Measurements from ENCODE around the gene KDM4F. TPM values are rescaled to one million over a fixed set of nuclear protein-coding genes. Genes with fewer than 3 reads are reported as not detected.

The KDM4F gene
- total RNA-seq, 4 donors from 2014 or later: not detected

DNA sequence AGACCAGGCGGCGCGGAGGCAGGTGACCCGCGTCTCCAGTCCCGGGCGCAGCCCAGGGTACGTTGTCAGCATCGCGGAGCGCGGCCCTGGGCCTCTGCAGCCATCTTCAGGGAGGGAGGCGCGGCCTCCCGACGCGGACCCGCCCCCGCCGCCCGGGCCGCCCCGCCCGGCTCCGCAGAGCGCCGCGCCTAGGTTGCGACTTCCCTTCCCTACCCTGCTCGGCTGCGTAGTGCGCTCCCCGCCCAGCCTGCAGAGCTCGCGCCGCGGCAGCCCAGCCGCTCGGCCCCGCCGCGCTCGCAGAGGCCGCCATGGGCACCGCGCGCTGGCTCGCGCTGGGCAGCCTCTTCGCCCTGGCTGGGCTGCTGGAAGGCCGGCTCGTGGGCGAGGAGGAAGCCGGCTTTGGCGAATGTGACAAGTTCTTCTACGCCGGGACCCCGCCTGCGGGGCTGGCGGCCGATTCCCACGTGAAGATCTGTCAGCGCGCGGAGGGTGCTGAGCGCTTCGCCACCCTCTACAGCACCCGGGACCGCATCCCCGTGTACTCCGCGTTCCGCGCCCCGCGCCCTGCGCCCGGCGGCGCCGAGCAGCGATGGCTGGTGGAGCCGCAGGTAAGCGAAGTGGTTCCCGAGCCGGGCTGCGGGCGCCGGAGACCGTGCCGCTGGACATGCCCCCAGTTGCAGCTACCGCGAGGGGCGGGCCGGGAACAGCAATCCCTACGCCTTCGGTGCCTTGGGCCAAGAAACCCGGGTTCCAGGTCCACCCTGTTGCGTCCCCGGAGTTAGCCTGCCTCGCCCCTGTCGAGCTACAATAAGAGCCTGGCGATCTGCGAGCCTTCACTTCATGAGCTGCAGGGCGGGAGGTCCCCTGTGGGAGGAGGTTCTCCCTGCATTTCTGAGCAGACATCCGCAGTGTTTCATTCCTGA is 40.7 kb downstream of the KDM4F start, which contains the start of gene ENDOD1:
TSS of gene ENDOD1 (plus strand) at position 227 of the 923 bp plus-strand sequence. CDS start at position 309, 82 bp downstream.
- no peaks in the 10 kb centered on the region for H3K36me3 ChIP-seq

GRCh38 chr11:95091663-95092180 is 42.5 kb downstream of the KDM4F start:
- DNase-seq: no peak
- H3K27me3 ChIP-seq: no peaks in the 10 kb centered on the region
- H3K4me3 ChIP-seq: peak overlapping the region in 1 of 4 donors; percentile 94
- TF ChIP-seq POLR2A (IDR thresholded peaks at IDR 0.05): peak; percentile 16 to 78
- TF ChIP-seq, protein P1, sequence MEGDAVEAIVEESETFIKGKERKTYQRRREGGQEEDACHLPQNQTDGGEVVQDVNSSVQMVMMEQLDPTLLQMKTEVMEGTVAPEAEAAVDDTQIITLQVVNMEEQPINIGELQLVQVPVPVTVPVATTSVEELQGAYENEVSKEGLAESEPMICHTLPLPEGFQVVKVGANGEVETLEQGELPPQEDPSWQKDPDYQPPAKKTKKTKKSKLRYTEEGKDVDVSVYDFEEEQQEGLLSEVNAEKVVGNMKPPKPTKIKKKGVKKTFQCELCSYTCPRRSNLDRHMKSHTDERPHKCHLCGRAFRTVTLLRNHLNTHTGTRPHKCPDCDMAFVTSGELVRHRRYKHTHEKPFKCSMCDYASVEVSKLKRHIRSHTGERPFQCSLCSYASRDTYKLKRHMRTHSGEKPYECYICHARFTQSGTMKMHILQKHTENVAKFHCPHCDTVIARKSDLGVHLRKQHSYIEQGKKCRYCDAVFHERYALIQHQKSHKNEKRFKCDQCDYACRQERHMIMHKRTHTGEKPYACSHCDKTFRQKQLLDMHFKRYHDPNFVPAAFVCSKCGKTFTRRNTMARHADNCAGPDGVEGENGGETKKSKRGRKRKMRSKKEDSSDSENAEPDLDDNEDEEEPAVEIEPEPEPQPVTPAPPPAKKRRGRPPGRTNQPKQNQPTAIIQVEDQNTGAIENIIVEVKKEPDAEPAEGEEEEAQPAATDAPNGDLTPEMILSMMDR (IDR thresholded peaks at IDR 0.05): no peak
- H3K4me1 ChIP-seq: peaks cover 0 to 29% (median 17%) of the 10 kb centered on the region in 4 donors
- no peaks in the 10 kb centered on the region for H3K36me3 ChIP-seq
- peak overlapping the region in 2 of 4 donors; percentile 60 to 88 for H3K27ac ChIP-seq
- no peaks in the 10 kb centered on the region for H3K9me3 ChIP-seq

More for the DNA sequence above, 40.7 kb downstream of the KDM4F start, which contains the start of gene ENDOD1:
- peak within 1 kb of the TSS; percentile 65 to 94 (median 81) for H3K4me3 ChIP-seq
- peak within 1 kb of the TSS; percentile 90 to 97 (median 92) for H3K27ac ChIP-seq
- no peaks in the 10 kb centered on the region for H3K9me3 ChIP-seq
- TF ChIP-seq POLR2A (IDR thresholded peaks at IDR 0.05): peak; percentile 63 to 94
- TF ChIP-seq, protein P1 (IDR thresholded peaks at IDR 0.05): peak in 2 of 6 experiments; percentile 18 to 26
- no peaks in the 10 kb centered on the region for H3K27me3 ChIP-seq
- H3K4me1 ChIP-seq: peaks cover 0 to 29% (median 14%) of the 10 kb centered on the region in 4 donors
- DNase-seq: peak; percentile 83 to 94 (median 93)

DNA sequence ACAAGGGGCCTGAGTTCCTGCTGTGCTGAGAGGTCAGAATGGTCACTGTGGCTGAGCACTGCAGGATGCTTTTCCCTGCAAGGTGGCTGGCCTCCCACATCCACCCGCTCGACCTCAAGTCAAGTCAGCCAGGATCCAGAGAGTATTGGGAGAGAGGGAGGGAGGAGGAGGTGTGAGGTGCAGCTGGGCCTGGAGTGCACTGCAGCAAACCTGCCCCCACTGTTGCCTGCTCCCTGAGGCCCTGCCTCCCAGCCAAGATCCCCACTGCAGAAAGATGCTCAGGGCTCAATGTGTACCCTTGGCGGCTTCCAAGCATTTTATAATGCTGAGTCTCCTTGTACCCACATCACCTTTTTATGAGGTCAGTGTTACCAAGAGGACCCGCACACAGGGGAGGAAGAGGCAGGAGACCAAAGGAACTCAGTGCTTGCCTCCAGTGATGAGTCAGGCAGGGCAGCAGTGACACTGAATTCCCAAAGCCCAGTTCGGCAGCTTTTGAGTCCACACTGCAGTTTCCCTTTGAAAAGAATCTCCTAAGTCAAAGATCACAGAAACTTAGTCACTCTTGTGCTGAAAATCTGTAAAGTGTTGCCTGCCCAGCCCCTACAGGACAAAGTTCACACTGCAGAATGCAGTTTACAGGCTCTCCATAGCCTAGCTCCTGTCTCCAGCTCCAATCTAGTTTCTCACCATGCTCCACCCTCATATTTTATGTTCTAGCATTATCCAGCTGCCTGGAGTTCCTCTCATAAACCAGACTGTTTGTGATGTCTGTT is 43.5 kb downstream of the KDM4F start:
- no peaks in the 10 kb centered on the region for H3K27me3 ChIP-seq
- TF ChIP-seq, protein P1 (IDR thresholded peaks at IDR 0.05): peak; percentile 36 to 65 (median 56)
- TF ChIP-seq POLR2A (IDR thresholded peaks at IDR 0.05): no peak
- H3K4me1 ChIP-seq: peaks cover 0 to 29% (median 17%) of the 10 kb centered on the region in 4 donors
- H3K4me3 ChIP-seq: no peak overlapping the region
- H3K27ac ChIP-seq: peak overlapping the region in 3 of 4 donors; percentile 33 to 88 (median 60)
- H3K9me3 ChIP-seq: no peaks in the 10 kb centered on the region
- DNase-seq: peak in 2 of 3 donors; percentile 59 to 79
- no peaks in the 10 kb centered on the region for H3K36me3 ChIP-seq

- H3K27me3 ChIP-seq: no peaks in the 10 kb centered on the region
- TF ChIP-seq, protein P1 (IDR thresholded peaks at IDR 0.05): no peak
- TF ChIP-seq POLR2A (IDR thresholded peaks at IDR 0.05): no peak
These were observed 44.3 kb downstream of the KDM4F start for GRCh38 chr11:95093548-95093947.

More at GRCh38 chr11:95093548-95093947, 44.3 kb downstream of the KDM4F start:
- no peak overlapping the region for H3K4me3 ChIP-seq
- H3K4me1 ChIP-seq: peaks cover 0 to 29% (median 17%) of the 10 kb centered on the region in 4 donors
- no peaks in the 10 kb centered on the region for H3K9me3 ChIP-seq
- peak in 1 of 3 donors; percentile 50 for DNase-seq
- H3K36me3 ChIP-seq: no peaks in the 10 kb centered on the region
- H3K27ac ChIP-seq: peak overlapping the region in 3 of 4 donors; percentile 33 to 88 (median 60)
